Parathyroid adenoma (tissue), 2 donors: ENCODE results near the gene ZSWIM5.
"Not testable (repeated sequence)": the region's sequence is repeated elsewhere in the genome, so short reads cannot be mapped to it uniquely, and the experiment has no call there.

Experiments used
- H2AFZ ChIP-seq: fragments of 300-600 bp; sonication (generic); one replicate; pipeline ENCODE4 v1.7.0; 2017; ENCODE audit warnings: antibody characterized with exemption, mild to moderate bottlenecking
- H3K27ac ChIP-seq: fragments of 300-600 bp; sonication (generic); one replicate; pipeline ENCODE4 v1.7.0; 2017
- H3K27me3 ChIP-seq: fragments of 300-600 bp; sonication (generic); one replicate; pipeline ENCODE4 v1.7.0; 2017; ENCODE audit warnings: low read length; ENCODE audit not compliant: control insufficient read depth, insufficient read depth
- H3K36me3 ChIP-seq: fragments of 300-600 bp; sonication (generic); one replicate; pipeline ENCODE4 v1.7.0; 2017; ENCODE audit warnings: low read length; ENCODE audit not compliant: control insufficient read depth, insufficient read depth
- H3K4me1 ChIP-seq: fragments of 300-600 bp; sonication (generic); one replicate; pipeline ENCODE4 v1.7.0; 2017; ENCODE audit warnings: control low read depth
- H3K4me2 ChIP-seq: fragments of 300-600 bp; sonication (generic); one replicate; pipeline ENCODE4 v1.7.0; 2017; ENCODE audit warnings: low read length
- H3K4me3 ChIP-seq: fragments of 300-600 bp; sonication (generic); one replicate; pipeline ENCODE4 v1.7.0; 2017; ENCODE audit warnings: low read depth, low read length
- H3K79me2 ChIP-seq: fragments of 300-600 bp; sonication (generic); one replicate; pipeline ENCODE4 v1.7.0; 2017; ENCODE audit warnings: control low read depth
- H3K9ac ChIP-seq: fragments of 300-600 bp; sonication (generic); one replicate; pipeline ENCODE4 v1.7.0; 2017; ENCODE audit warnings: mild to moderate bottlenecking
- H3K9me3 ChIP-seq: fragments of 300-600 bp; sonication (generic); one replicate; pipeline ENCODE4 v1.7.0; 2017; ENCODE audit warnings: low read length; ENCODE audit not compliant: control insufficient read depth
- CTCF ChIP-seq: fragments of 300-600 bp; sonication (generic); IDR thresholded peaks from one replicate; pipeline ENCODE4 v1.7.0; 2017; ENCODE audit warnings: antibody characterized with exemption, mild to moderate bottlenecking
- donor health status: primary hyperparathyroidism.

The ZSWIM5 gene

GRCh38 chr1:44994309-44994898 lies 212.0 kb downstream of the ZSWIM5 start:
- Histone ChIP-seq H3K4me1 (no peaks in the 10 kb centered on the region), H3K4me3 (no peak overlapping the region), H3K9me3 (no peaks in the 10 kb centered on the region)

GRCh38 chr1:44988531-44989156 lies 217.8 kb downstream of the ZSWIM5 start:
- Histone ChIP-seq H3K79me2 (no peaks in the 10 kb centered on the region), H3K4me1 (peaks cover 3% of the 10 kb centered on the region), H3K9me3 (no peaks in the 10 kb centered on the region), H3K4me2 (no peak overlapping the region), H3K27me3 (no peaks in the 10 kb centered on the region), H3K4me3 (no peak overlapping the region), H3K27ac (no peak overlapping the region), H2AFZ (no peak overlapping the region), H3K9ac (no peak overlapping the region), H3K36me3 (no peaks in the 10 kb centered on the region)
- no peak for TF ChIP-seq CTCF

More at GRCh38 chr1:44994309-44994898, 212.0 kb downstream of the ZSWIM5 start:
- Histone ChIP-seq H3K27ac (no peak overlapping the region), H2AFZ (no peak overlapping the region), H3K27me3 (no peaks in the 10 kb centered on the region), H3K36me3 (no peaks in the 10 kb centered on the region), H3K4me2 (no peak overlapping the region), H3K9ac (no peak overlapping the region), H3K79me2 (no peaks in the 10 kb centered on the region)
- TF ChIP-seq CTCF, result no peak

- no peaks in the 10 kb centered on the region for H3K9me3 ChIP-seq
- no peaks in the 10 kb centered on the region for H3K79me2 ChIP-seq
- H3K27ac ChIP-seq, result no peak overlapping the region
- peak overlapping the region; percentile 90 for H3K4me3 ChIP-seq
- H3K4me1 ChIP-seq, result peaks cover 3% of the 10 kb centered on the region
- no peaks in the 10 kb centered on the region for H3K27me3 ChIP-seq
- H3K9ac ChIP-seq, result no peak overlapping the region
- no peaks in the 10 kb centered on the region for H3K36me3 ChIP-seq
- TF ChIP-seq CTCF, result no peak
- peak overlapping the region; percentile 74 for H3K4me2 ChIP-seq
- H2AFZ ChIP-seq, result peak overlapping the region; percentile 85
Observed at GRCh38 chr1:44985747-44986359, 220.6 kb downstream of the ZSWIM5 start.

- H3K36me3 ChIP-seq, H3K4me3 ChIP-seq, H3K9ac ChIP-seq, H3K9me3 ChIP-seq, H2AFZ ChIP-seq, H3K27ac ChIP-seq, H3K79me2 ChIP-seq, H3K4me2 ChIP-seq, H3K4me1 ChIP-seq, H3K27me3 ChIP-seq: not testable (repeated sequence)
Observed at GRCh38 chr1:44977372-44977771, 229.0 kb downstream of the ZSWIM5 start.

GRCh38 chr1:44976252-44976651 lies 230.2 kb downstream of the ZSWIM5 start:
- H3K36me3 ChIP-seq, result no peaks in the 10 kb centered on the region
- no peaks in the 10 kb centered on the region for H3K79me2 ChIP-seq
- no peak for TF ChIP-seq CTCF
- no peak overlapping the region for H3K4me3 ChIP-seq
- no peak overlapping the region for H3K9ac ChIP-seq
- H3K27me3 ChIP-seq, result no peaks in the 10 kb centered on the region
- no peaks in the 10 kb centered on the region for H3K9me3 ChIP-seq
- no peak overlapping the region for H3K27ac ChIP-seq
- H3K4me2 ChIP-seq, result no peak overlapping the region
- H2AFZ ChIP-seq, result no peak overlapping the region
- no peaks in the 10 kb centered on the region for H3K4me1 ChIP-seq
